ENCODE measurements around the gene KIF12.

GRCh38 chr9:114060070-114060469 is 39.0 kb downstream of the KIF12 start:
- no peak for TF ChIP-seq CTCF (IDR thresholded peaks at IDR 0.05)
- TF ChIP-seq POLR2A (IDR thresholded peaks at IDR 0.05) = no peak
